GM06990 (cell line): Measurements from ENCODE around the gene SEC61A2.

Source experiments
- DNase-seq: peaks from one replicate; pipeline ENCODE4 v3.0.0-alpha.2; 2011; ENCODE audit not compliant: insufficient read length; ENCODE audit errors: extremely low read depth
- H3K27me3 ChIP-seq: replicated peaks from 2 replicates; pipeline ENCODE4 v1.6.0; 2011; ENCODE audit warnings: low read length; ENCODE audit not compliant: control insufficient read depth, insufficient read depth
- H3K36me3 ChIP-seq: 2 replicates; pipeline ENCODE4 v1.5.1; 2011; ENCODE audit warnings: low read length; ENCODE audit not compliant: control insufficient read depth, insufficient read depth
- H3K4me3 ChIP-seq: replicated peaks from 2 replicates; pipeline ENCODE4 v1.5.1; 2011; ENCODE audit warnings: low read depth, mild to moderate bottlenecking, control low read depth, low read length
- TF ChIP-seq, protein P1 (sequence below): IDR thresholded peaks from 2 replicates; pipeline ENCODE4 v1.5.1; 2011; ENCODE audit warnings: low read length, control low read depth, mild to moderate bottlenecking, inconsistent platforms; ENCODE audit not compliant: insufficient read depth, poor library complexity, severe bottlenecking

The SEC61A2 gene

DNA sequence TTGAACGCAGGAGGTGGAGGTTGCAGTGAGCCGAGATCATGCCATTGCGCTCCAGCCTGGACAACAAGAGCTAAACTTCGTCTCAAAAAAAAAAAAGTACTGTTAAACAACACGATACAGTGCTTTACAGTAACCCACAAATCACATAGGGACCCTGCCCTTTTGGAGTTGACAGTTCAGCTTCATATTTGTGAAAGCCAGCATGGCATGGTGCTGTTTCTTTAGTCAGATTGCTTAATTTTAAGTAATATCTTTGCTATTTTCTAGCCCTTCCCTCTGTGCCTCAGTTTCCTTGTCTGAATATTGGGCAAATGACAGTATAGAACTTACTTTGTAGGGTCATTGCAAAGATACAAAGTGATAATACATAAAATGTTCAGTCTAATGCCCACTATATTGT, 71.4 kb downstream of the SEC61A2 start:
- no peaks in the 10 kb centered on the region for H3K27me3 ChIP-seq
- no peak for DNase-seq
- peaks cover 9% of the 10 kb centered on the region for H3K36me3 ChIP-seq
- H3K4me3 ChIP-seq: no peak overlapping the region
- TF ChIP-seq, protein P1, sequence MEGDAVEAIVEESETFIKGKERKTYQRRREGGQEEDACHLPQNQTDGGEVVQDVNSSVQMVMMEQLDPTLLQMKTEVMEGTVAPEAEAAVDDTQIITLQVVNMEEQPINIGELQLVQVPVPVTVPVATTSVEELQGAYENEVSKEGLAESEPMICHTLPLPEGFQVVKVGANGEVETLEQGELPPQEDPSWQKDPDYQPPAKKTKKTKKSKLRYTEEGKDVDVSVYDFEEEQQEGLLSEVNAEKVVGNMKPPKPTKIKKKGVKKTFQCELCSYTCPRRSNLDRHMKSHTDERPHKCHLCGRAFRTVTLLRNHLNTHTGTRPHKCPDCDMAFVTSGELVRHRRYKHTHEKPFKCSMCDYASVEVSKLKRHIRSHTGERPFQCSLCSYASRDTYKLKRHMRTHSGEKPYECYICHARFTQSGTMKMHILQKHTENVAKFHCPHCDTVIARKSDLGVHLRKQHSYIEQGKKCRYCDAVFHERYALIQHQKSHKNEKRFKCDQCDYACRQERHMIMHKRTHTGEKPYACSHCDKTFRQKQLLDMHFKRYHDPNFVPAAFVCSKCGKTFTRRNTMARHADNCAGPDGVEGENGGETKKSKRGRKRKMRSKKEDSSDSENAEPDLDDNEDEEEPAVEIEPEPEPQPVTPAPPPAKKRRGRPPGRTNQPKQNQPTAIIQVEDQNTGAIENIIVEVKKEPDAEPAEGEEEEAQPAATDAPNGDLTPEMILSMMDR: no peak

DNA sequence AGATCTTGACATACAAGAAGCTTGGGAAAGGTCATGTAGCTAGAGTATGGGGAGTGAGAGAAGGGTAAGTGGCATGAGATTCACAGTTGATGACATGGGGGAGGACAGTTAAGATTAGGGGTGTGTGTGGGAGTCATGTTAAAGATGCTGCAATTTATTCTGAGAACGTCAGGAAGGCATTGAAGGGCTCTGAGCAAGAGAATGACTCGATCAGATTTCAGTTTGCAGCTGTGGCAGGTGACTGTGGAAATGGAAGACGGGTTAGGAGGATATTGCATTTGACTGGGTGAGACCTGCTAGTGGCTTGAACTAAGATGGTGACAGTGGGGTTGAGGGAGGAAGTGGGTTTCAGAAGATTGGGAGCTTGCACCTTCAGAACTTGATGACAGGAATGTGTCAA, 72.1 kb downstream of the SEC61A2 start:
- TF ChIP-seq, protein P1: no peak
- Histone ChIP-seq H3K4me3 (no peak overlapping the region), H3K36me3 (peaks cover 9% of the 10 kb centered on the region), H3K27me3 (no peaks in the 10 kb centered on the region)
- no peak for DNase-seq

DNA sequence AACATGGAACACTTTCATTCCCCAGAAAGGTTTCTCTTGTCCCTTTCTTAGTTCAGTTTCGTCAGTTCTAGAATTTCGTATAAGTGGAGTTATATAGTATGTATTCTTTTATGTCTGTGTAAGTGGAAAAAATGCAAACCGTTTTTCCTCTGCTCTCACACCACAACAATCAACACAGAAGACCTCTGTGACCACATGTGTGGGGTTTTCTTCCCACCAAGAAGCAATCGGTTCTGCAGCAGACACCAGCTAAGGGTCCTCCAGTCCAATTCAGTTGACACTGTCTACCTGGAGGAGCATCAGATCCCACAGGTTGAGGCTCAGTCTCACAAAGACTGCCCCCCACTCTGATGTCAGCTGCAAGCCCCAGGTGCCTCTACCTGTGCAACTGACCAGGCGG, 72.7 kb downstream of the SEC61A2 start:
- TF ChIP-seq, protein P1: no peak
- Histone ChIP-seq H3K36me3 (peaks cover 9% of the 10 kb centered on the region), H3K4me3 (no peak overlapping the region), H3K27me3 (no peaks in the 10 kb centered on the region)
- DNase-seq: no peak

DNA sequence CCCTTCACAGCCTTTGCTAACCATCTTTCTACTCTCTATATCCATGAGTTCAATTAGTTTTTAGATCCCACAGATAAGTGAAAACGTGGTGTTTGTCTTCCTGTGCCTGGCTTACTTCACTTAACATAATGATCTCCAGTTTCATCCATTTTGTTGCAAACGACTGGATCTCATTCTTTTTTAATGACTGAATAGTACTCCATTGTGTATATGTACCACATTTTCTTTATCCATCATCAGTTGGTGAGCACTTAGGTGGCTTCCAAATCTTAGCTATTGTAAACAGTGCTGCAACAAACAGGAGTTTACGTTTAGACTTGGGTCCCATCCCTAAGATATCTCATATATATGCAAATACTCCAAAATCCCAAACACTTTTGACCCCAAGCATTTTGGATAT, 75.6 kb downstream of the SEC61A2 start:
- Histone ChIP-seq H3K36me3 (peaks cover 15% of the 10 kb centered on the region), H3K27me3 (no peaks in the 10 kb centered on the region), H3K4me3 (no peak overlapping the region)
- TF ChIP-seq, protein P1: no peak
- no peak for DNase-seq

DNA sequence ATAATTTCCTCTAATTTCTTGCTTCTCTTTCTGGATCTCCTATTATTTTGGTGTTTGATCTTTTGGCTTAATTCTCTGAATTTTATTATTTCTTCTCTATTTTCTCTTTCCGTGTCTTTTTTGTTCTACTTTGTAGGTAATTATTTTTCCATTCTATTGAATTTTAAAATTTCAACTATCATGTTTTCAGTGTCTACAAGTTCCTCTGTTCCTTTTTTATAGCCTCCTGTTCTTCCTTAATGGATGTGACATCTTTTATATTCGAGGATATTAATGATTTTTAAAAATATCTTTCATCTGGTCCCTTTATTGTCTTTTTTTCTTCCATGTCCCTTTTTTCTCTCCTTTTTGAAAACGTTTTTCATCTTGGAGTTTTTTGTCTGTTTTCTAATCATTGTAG, 77.6 kb downstream of the SEC61A2 start:
- DNase-seq: no peak
- Histone ChIP-seq H3K27me3 (no peaks in the 10 kb centered on the region), H3K4me3 (no peak overlapping the region), H3K36me3 (peaks cover 13% of the 10 kb centered on the region)
- TF ChIP-seq, protein P1: no peak

DNA sequence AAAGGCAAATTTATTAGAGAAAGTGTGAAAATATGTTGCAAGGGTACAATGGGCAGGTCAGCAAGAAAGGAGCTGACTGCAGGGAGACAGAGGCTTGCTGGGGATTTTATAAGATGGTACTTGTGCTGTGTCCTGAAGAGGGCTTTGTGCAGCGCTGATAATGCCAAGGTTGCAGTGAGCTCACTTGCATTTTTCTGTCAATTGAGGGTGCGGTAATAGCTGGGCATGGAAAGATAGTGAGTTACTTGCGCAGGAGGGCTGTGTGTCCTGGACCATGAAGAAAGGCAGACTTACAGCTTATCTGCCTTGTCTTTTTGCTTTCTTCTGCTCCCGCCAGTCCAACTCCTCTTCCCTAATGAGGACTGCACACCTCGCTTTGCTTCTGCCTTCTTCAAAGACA, 79.0 kb downstream of the SEC61A2 start:
- H3K36me3 ChIP-seq: peaks cover 10% of the 10 kb centered on the region
- H3K27me3 ChIP-seq: no peaks in the 10 kb centered on the region
- TF ChIP-seq, protein P1: no peak
- no peak for DNase-seq
- no peak overlapping the region for H3K4me3 ChIP-seq
